GM21576 (cell line): ENCODE results near the gene STIM2.
"Not testable (repeated sequence)": the region's sequence is repeated elsewhere in the genome, so short reads cannot be mapped to it uniquely, and the experiment has no call there.

ENCODE experiments used
- ATAC-seq: cut with Tn5 transposase; IDR thresholded peaks from one replicate; pipeline ENCODE4 v1.9.1; 2021; ENCODE audit warnings: mild to moderate bottlenecking, moderate library complexity; ENCODE audit not compliant: unreplicated experiment

STIM2 gene

GRCh38 chr4:27022963-27023362 is 162.3 kb downstream of the STIM2 start:
- no peak for ATAC-seq

GRCh38 chr4:27023366-27023765 is 162.7 kb downstream of the STIM2 start:
- ATAC-seq = no peak

GRCh38 chr4:27024805-27025204 is 164.2 kb downstream of the STIM2 start:
- ATAC-seq = no peak

GRCh38 chr4:27027428-27027827 is 166.8 kb downstream of the STIM2 start:
- ATAC-seq = no peak

- not testable (repeated sequence) for ATAC-seq
Observed at GRCh38 chr4:27035127-27035526, 174.5 kb downstream of the STIM2 start.

GRCh38 chr4:27040356-27040755 is 179.7 kb downstream of the STIM2 start:
- ATAC-seq = no peak

- no peak for ATAC-seq
Observed at GRCh38 chr4:27042411-27042810, 181.8 kb downstream of the STIM2 start.

GRCh38 chr4:27043200-27043599 is 182.6 kb downstream of the STIM2 start:
- no peak for ATAC-seq

GRCh38 chr4:27046851-27047250 is 186.2 kb downstream of the STIM2 start:
- ATAC-seq = no peak

GRCh38 chr4:27048429-27049238 is 188.0 kb downstream of the STIM2 start:
- ATAC-seq = no peak

- no peak for ATAC-seq
Observed at GRCh38 chr4:27049239-27049829, 188.7 kb downstream of the STIM2 start.

GRCh38 chr4:27050731-27051130 is 190.1 kb downstream of the STIM2 start:
- no peak for ATAC-seq

- no peak for ATAC-seq
Observed at GRCh38 chr4:27055221-27055760, 194.7 kb downstream of the STIM2 start.

- ATAC-seq = no peak
Observed at GRCh38 chr4:27056281-27056680, 195.6 kb downstream of the STIM2 start.

- no peak for ATAC-seq
Observed at GRCh38 chr4:27057053-27057452, 196.4 kb downstream of the STIM2 start.

- no peak for ATAC-seq
Observed at GRCh38 chr4:27057662-27058061, 197.0 kb downstream of the STIM2 start.

- ATAC-seq = no peak
Observed at GRCh38 chr4:27058819-27059406, 198.3 kb downstream of the STIM2 start.

GRCh38 chr4:27059446-27059845 is 198.8 kb downstream of the STIM2 start:
- no peak for ATAC-seq

GRCh38 chr4:27062256-27062655 is 201.6 kb downstream of the STIM2 start:
- ATAC-seq = no peak

- no peak for ATAC-seq
Observed at GRCh38 chr4:27066591-27066990, 205.9 kb downstream of the STIM2 start.

GRCh38 chr4:27068151-27068867 is 207.7 kb downstream of the STIM2 start:
- no peak for ATAC-seq
